Neural progenitor cell (in vitro differentiated cells): ENCODE data around the gene ZAP70. TPM values are rescaled to one million over a fixed set of nuclear protein-coding genes. Genes with fewer than 3 reads are reported as not detected.

Experiments used
- DNase-seq: peaks from one replicate; pipeline ENCODE4 v3.0.0-alpha.2; 2016; ENCODE audit warnings: low spot score
- H2AFZ ChIP-seq: fragments of 200-600 bp; sonication (generic); replicated peaks from 2 replicates; pipeline ENCODE4 v1.6.1; 2016; ENCODE audit warnings: antibody characterized with exemption
- H3F3A ChIP-seq: fragments of 200-600 bp; sonication (generic); 2 replicates; pipeline ENCODE4 v1.6.1; 2016; ENCODE audit warnings: antibody characterized with exemption, low read depth
- H3K27ac ChIP-seq: fragments of 200-600 bp; sonication (generic); 2 replicates; pipeline ENCODE4 v1.5.1; 2016; ENCODE audit warnings: mild to moderate bottlenecking
- H3K27me3 ChIP-seq: fragments of 200-600 bp; sonication (generic); 2 replicates; pipeline ENCODE4 v1.6.1; 2016; ENCODE audit warnings: mild to moderate bottlenecking, moderate library complexity
- H3K36me3 ChIP-seq: fragments of 200-600 bp; sonication (generic); 2 replicates; pipeline ENCODE4 v1.5.1; 2016
- H3K4me1 ChIP-seq: fragments of 200-600 bp; sonication (generic); 2 replicates; pipeline ENCODE4 v1.6.1; 2016; ENCODE audit warnings: mixed run types
- H3K4me2 ChIP-seq: fragments of 200-600 bp; sonication (generic); 2 replicates; pipeline ENCODE4 v1.6.1; 2016
- H3K4me3 ChIP-seq: fragments of 200-600 bp; sonication (generic); 2 replicates; pipeline ENCODE4 v1.5.1; 2016
- H3K79me2 ChIP-seq: fragments of 200-600 bp; sonication (generic); 2 replicates; pipeline ENCODE4 v1.6.1; 2016; ENCODE audit warnings: low read depth
- H3K9ac ChIP-seq: fragments of 200-600 bp; sonication (generic); 2 replicates; pipeline ENCODE4 v1.6.1; 2016
- H3K9me3 ChIP-seq: fragments of 200-600 bp; sonication (generic); 2 replicates; pipeline ENCODE4 v1.5.1; 2016; ENCODE audit warnings: low read depth
- H4K20me1 ChIP-seq: fragments of 200-600 bp; sonication (generic); 2 replicates; pipeline ENCODE4 v1.6.1; 2016; ENCODE audit warnings: low read depth
- H3K27ac Mint-ChIP-seq: 3 replicates; pipeline ENCODE4 v1.8.0; 2021; ENCODE audit warnings: mixed read lengths
- H3K27me3 Mint-ChIP-seq: 2 replicates; pipeline ENCODE4 v1.8.0; 2022; ENCODE audit warnings: low read depth, mild to moderate bottlenecking, inconsistent platforms, moderate library complexity, mixed read lengths; ENCODE audit not compliant: insufficient read depth
- H3K36me3 Mint-ChIP-seq: 3 replicates; pipeline ENCODE4 v1.8.0; 2021; ENCODE audit warnings: mixed read lengths
- H3K4me1 Mint-ChIP-seq: 3 replicates; pipeline ENCODE4 v1.8.0; 2021; ENCODE audit warnings: mixed read lengths
- H3K4me3 Mint-ChIP-seq: 3 replicates; pipeline ENCODE4 v1.8.0; 2021; ENCODE audit warnings: mild to moderate bottlenecking, moderate library complexity, mixed read lengths
- H3K9me3 Mint-ChIP-seq: 3 replicates; pipeline ENCODE4 v1.8.0; 2020; ENCODE audit warnings: mixed read lengths
- EZH2 ChIP-seq: fragments of 200-600 bp; sonication (generic); IDR thresholded peaks from 2 replicates; pipeline ENCODE4 v1.6.1; 2017; ENCODE audit warnings: antibody characterized with exemption, mild to moderate bottlenecking, moderate library complexity
- EZH2phosphoT487 ChIP-seq: fragments of 200-600 bp; sonication (generic); IDR thresholded peaks from 2 replicates; pipeline ENCODE4 v1.6.1; 2017; ENCODE audit warnings: antibody characterized with exemption
- total RNA-seq: library from RNA; depleted of rRNA; stranded (reverse); fragments of >200 nt; gene quantifications from 2 replicates; pipeline ENCODE4 v1.2.3, GENCODE V29; 2015; ENCODE audit warnings: low replicate concordance
- TF ChIP-seq, protein P1 (sequence below): fragments of 200-600 bp; sonication (generic); IDR thresholded peaks from 2 replicates; pipeline ENCODE4 v1.5.1; 2017; ENCODE audit warnings: antibody characterized with exemption, mild to moderate bottlenecking

ZAP70 gene
- total RNA-seq, 1 donor from 2014 or later: not detected

DNA sequence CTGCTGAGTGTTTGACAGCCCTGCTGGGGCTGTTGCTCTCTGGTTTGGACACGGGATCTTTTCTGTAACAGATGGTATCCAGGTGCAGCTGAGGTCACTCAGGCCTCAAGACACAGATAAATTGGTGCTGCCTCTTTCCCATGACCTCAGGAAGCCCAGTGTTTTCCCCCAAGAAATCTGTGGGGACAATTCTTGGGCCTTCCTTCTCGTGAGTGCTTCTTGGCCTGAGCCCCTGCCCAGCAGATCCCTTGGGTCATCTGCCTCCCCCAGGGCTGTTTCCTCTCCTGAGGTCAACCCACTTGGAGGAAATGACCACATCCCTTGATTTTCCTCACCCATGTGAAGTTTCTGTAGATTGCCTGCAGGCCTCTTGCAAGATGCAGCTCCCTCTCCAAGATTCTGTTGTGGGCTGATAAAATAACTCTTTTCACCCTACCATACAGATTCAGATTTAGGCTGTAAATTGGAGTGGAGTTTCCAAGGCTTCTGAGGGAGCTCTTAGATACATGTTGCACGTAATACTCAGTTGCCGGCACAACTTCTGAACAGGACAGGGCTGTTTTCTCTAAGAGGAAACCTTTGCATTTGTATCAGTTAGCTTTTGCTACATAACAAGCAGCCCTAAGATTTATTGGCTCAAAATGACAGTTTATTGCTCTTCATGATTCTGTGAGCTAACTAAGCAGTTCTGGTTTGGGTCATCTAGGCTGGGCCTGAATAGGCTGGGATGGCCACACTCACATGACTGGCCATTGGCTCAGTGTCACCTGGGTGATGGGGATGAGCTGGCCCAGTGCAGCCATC lies 13.1 kb downstream of the ZAP70 start:
- no peaks in the 10 kb centered on the region for H4K20me1 ChIP-seq
- no peaks in the 10 kb centered on the region for H3K27me3 Mint-ChIP-seq
- H3K4me3 ChIP-seq: no peak overlapping the region
- H3F3A ChIP-seq: no peaks in the 10 kb centered on the region
- H3K4me3 Mint-ChIP-seq: no peak overlapping the region
- no peak overlapping the region for H3K27ac Mint-ChIP-seq
- H3K4me2 ChIP-seq: no peak overlapping the region
- H3K27ac ChIP-seq: no peak overlapping the region
- H3K9ac ChIP-seq: no peak overlapping the region
- H3K4me1 Mint-ChIP-seq: no peaks in the 10 kb centered on the region
- no peak overlapping the region for H2AFZ ChIP-seq
- no peak for DNase-seq
- H3K36me3 ChIP-seq: no peaks in the 10 kb centered on the region
- peaks cover 5% of the 10 kb centered on the region for H3K9me3 Mint-ChIP-seq
- H3K27me3 ChIP-seq: no peaks in the 10 kb centered on the region
- TF ChIP-seq EZH2phosphoT487 (no peak), EZH2 (no peak)
- TF ChIP-seq, protein P1, sequence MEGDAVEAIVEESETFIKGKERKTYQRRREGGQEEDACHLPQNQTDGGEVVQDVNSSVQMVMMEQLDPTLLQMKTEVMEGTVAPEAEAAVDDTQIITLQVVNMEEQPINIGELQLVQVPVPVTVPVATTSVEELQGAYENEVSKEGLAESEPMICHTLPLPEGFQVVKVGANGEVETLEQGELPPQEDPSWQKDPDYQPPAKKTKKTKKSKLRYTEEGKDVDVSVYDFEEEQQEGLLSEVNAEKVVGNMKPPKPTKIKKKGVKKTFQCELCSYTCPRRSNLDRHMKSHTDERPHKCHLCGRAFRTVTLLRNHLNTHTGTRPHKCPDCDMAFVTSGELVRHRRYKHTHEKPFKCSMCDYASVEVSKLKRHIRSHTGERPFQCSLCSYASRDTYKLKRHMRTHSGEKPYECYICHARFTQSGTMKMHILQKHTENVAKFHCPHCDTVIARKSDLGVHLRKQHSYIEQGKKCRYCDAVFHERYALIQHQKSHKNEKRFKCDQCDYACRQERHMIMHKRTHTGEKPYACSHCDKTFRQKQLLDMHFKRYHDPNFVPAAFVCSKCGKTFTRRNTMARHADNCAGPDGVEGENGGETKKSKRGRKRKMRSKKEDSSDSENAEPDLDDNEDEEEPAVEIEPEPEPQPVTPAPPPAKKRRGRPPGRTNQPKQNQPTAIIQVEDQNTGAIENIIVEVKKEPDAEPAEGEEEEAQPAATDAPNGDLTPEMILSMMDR: no peak
- H3K79me2 ChIP-seq: no peaks in the 10 kb centered on the region
- no peaks in the 10 kb centered on the region for H3K36me3 Mint-ChIP-seq
- no peaks in the 10 kb centered on the region for H3K9me3 ChIP-seq
- no peaks in the 10 kb centered on the region for H3K4me1 ChIP-seq

DNA sequence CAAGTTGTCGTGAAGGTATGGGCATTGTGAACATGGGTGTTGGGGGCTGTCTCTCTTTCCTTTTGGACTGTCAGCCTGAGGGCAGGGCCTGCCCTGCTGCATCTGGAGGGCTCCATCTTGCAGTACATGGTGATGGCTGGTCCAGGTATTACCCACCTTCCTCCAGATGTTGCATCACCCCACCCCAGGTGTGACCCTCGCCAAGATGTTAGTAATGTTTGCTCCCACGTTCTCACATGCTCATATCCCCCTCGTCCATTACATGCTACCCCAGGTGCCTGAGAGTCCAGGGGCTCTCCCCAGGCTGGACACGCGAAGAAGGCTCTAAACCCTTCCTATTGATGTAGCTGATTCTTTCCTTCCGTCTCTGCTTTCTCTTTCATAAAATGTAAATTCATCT lies 13.9 kb downstream of the ZAP70 start:
- no peak overlapping the region for H3K9ac ChIP-seq
- no peaks in the 10 kb centered on the region for H3K27me3 Mint-ChIP-seq
- no peak for DNase-seq
- H3K4me2 ChIP-seq: no peak overlapping the region
- no peaks in the 10 kb centered on the region for H3K36me3 Mint-ChIP-seq
- H3K9me3 ChIP-seq: no peaks in the 10 kb centered on the region
- TF ChIP-seq EZH2 (no peak), EZH2phosphoT487 (no peak)
- TF ChIP-seq, protein P1: no peak
- no peaks in the 10 kb centered on the region for H3K4me1 Mint-ChIP-seq
- no peaks in the 10 kb centered on the region for H3F3A ChIP-seq
- peaks cover 5% of the 10 kb centered on the region for H3K9me3 Mint-ChIP-seq
- H3K4me1 ChIP-seq: no peaks in the 10 kb centered on the region
- H3K79me2 ChIP-seq: no peaks in the 10 kb centered on the region
- no peak overlapping the region for H3K27ac ChIP-seq
- no peak overlapping the region for H2AFZ ChIP-seq
- no peak overlapping the region for H3K4me3 Mint-ChIP-seq
- no peaks in the 10 kb centered on the region for H4K20me1 ChIP-seq
- H3K27me3 ChIP-seq: no peaks in the 10 kb centered on the region
- H3K4me3 ChIP-seq: no peak overlapping the region
- no peaks in the 10 kb centered on the region for H3K36me3 ChIP-seq
- no peak overlapping the region for H3K27ac Mint-ChIP-seq

GRCh38 chr2:97728091-97728731 lies 14.8 kb downstream of the ZAP70 start:
- Mint-ChIP-seq H3K27ac (no peak overlapping the region), H3K4me1 (no peaks in the 10 kb centered on the region), H3K36me3 (no peaks in the 10 kb centered on the region), H3K4me3 (no peak overlapping the region), H3K9me3 (peaks cover 5% of the 10 kb centered on the region), H3K27me3 (no peaks in the 10 kb centered on the region)
- H2AFZ ChIP-seq: no peak overlapping the region
- H3K4me3 ChIP-seq: no peak overlapping the region
- no peaks in the 10 kb centered on the region for H3F3A ChIP-seq
- TF ChIP-seq EZH2phosphoT487 (no peak), EZH2 (no peak)
- TF ChIP-seq, protein P1: no peak
- no peaks in the 10 kb centered on the region for H3K4me1 ChIP-seq
- H3K9ac ChIP-seq: no peak overlapping the region
- no peaks in the 10 kb centered on the region for H3K79me2 ChIP-seq
- no peak for DNase-seq
- no peaks in the 10 kb centered on the region for H3K9me3 ChIP-seq
- no peaks in the 10 kb centered on the region for H3K36me3 ChIP-seq
- no peak overlapping the region for H3K27ac ChIP-seq
- H3K27me3 ChIP-seq: no peaks in the 10 kb centered on the region
- no peak overlapping the region for H3K4me2 ChIP-seq
- no peaks in the 10 kb centered on the region for H4K20me1 ChIP-seq
